H9 (cell line): ENCODE results near the gene VPS26A. TPM values are rescaled to one million over a fixed set of nuclear protein-coding genes. Genes with fewer than 3 reads are reported as not detected.

Source experiments
- DNase-seq: peaks from one replicate; pipeline ENCODE4 v3.0.0-alpha.2; 2017
- H2AFZ ChIP-seq: one replicate; pipeline ENCODE4 v1.6.1; 2013; ENCODE audit warnings: mild to moderate bottlenecking, low read length, control low read depth, moderate library complexity
- H2AK5ac ChIP-seq: 2 replicates; pipeline ENCODE4 v1.6.1; 2013; ENCODE audit warnings: low read length, control low read depth, mixed read lengths; ENCODE audit not compliant: insufficient read length
- H2BK120ac ChIP-seq: one replicate; pipeline ENCODE4 v1.6.1; 2013; ENCODE audit warnings: low read depth, mild to moderate bottlenecking, low read length, control low read depth, inconsistent platforms; ENCODE audit not compliant: poor library complexity, severe bottlenecking
- H2BK12ac ChIP-seq: 2 replicates; pipeline ENCODE4 v1.6.1; 2013; ENCODE audit warnings: low read length, control low read depth, mixed read lengths, low read depth; ENCODE audit not compliant: insufficient read length
- H2BK15ac ChIP-seq: 2 replicates; pipeline ENCODE4 v1.6.1; 2013; ENCODE audit warnings: low read depth, low read length, control low read depth
- H2BK20ac ChIP-seq: one replicate; pipeline ENCODE4 v1.6.1; 2013; ENCODE audit warnings: low read depth, mild to moderate bottlenecking, low read length, control low read depth, inconsistent platforms; ENCODE audit not compliant: poor library complexity, severe bottlenecking
- H2BK5ac ChIP-seq: 2 replicates; pipeline ENCODE4 v1.6.1; 2013; ENCODE audit warnings: low read length, control low read depth, mixed read lengths; ENCODE audit not compliant: insufficient read length
- H3K14ac ChIP-seq: 2 replicates; pipeline ENCODE4 v1.6.1; 2013; ENCODE audit warnings: low read length, control low read depth; ENCODE audit not compliant: insufficient read depth
- H3K18ac ChIP-seq: 2 replicates; pipeline ENCODE4 v1.6.1; 2013; ENCODE audit warnings: low read depth, mild to moderate bottlenecking, mixed read lengths, low read length, control low read depth; ENCODE audit not compliant: insufficient read length
- H3K23ac ChIP-seq: 2 replicates; pipeline ENCODE4 v1.6.1; 2013; ENCODE audit warnings: low read length, control low read depth, mixed read lengths, low read depth; ENCODE audit not compliant: insufficient read length
- H3K23me2 ChIP-seq: 2 replicates; pipeline ENCODE4 v1.6.1; 2013; ENCODE audit warnings: low read depth, mild to moderate bottlenecking, mixed read lengths, low read length, control low read depth; ENCODE audit not compliant: insufficient read length, poor library complexity, severe bottlenecking
- H3K27ac ChIP-seq: 2 replicates; pipeline ENCODE4 v1.5.1; 2013; ENCODE audit warnings: low read length, control low read depth, mixed read lengths, low read depth; ENCODE audit not compliant: insufficient read length
- H3K27me3 ChIP-seq: 2 replicates; pipeline ENCODE4 v1.6.1; 2013; ENCODE audit warnings: low read length, control low read depth, inconsistent platforms; ENCODE audit not compliant: insufficient read depth
- H3K4ac ChIP-seq: 2 replicates; pipeline ENCODE4 v1.6.1; 2013; ENCODE audit warnings: low read depth, mild to moderate bottlenecking, control low read depth, inconsistent platforms, low read length, moderate library complexity
- H3K4me1 ChIP-seq: 2 replicates; pipeline ENCODE4 v1.6.1; 2013; ENCODE audit warnings: low read length, control low read depth, inconsistent platforms; ENCODE audit not compliant: insufficient read depth
- H3K4me2 ChIP-seq: 2 replicates; pipeline ENCODE4 v1.6.1; 2013; ENCODE audit warnings: low read length, control low read depth, mixed read lengths; ENCODE audit not compliant: insufficient read length, insufficient read depth
- H3K56ac ChIP-seq: 2 replicates; pipeline ENCODE4 v1.6.1; 2013; ENCODE audit warnings: low read depth, mild to moderate bottlenecking, mixed read lengths, low read length, control low read depth; ENCODE audit not compliant: insufficient read length
- H3K79me1 ChIP-seq: 2 replicates; pipeline ENCODE4 v1.6.1; 2013; ENCODE audit warnings: low read depth, mild to moderate bottlenecking, moderate library complexity, low read length, control low read depth, inconsistent platforms; ENCODE audit not compliant: insufficient read depth, poor library complexity, severe bottlenecking
- H3K79me2 ChIP-seq: 2 replicates; pipeline ENCODE4 v1.6.1; 2013; ENCODE audit warnings: low read length, control low read depth, inconsistent platforms; ENCODE audit not compliant: insufficient read depth
- H3K9ac ChIP-seq: 2 replicates; pipeline ENCODE4 v1.6.1; 2013; ENCODE audit warnings: low read length, control low read depth, mixed read lengths; ENCODE audit not compliant: insufficient read length; ENCODE audit errors: extremely low read depth
- H3K9me3 ChIP-seq: one replicate; pipeline ENCODE4 v1.6.1; 2013; ENCODE audit warnings: low read depth, low read length, inconsistent platforms; ENCODE audit not compliant: control insufficient read depth
- H3T11ph ChIP-seq: one replicate; pipeline ENCODE4 v1.6.1; 2013; ENCODE audit warnings: mild to moderate bottlenecking, low read length, control low read depth, inconsistent platforms
- H4K20me1 ChIP-seq: one replicate; pipeline ENCODE4 v1.6.1; 2013; ENCODE audit not compliant: control insufficient read depth, insufficient read length, insufficient read depth
- H4K5ac ChIP-seq: 2 replicates; pipeline ENCODE4 v1.6.1; 2013; ENCODE audit warnings: low read depth, mild to moderate bottlenecking, mixed read lengths, low read length, control low read depth; ENCODE audit not compliant: insufficient read length
- H4K8ac ChIP-seq: replicated peaks from 2 replicates; pipeline ENCODE4 v1.6.1; 2013; ENCODE audit warnings: low read length, control low read depth, mixed read lengths, low read depth; ENCODE audit not compliant: insufficient read length
- H4K91ac ChIP-seq: 2 replicates; pipeline ENCODE4 v1.6.1; 2013; ENCODE audit warnings: low read depth, mild to moderate bottlenecking, moderate library complexity, mixed read lengths, low read length, control low read depth; ENCODE audit not compliant: insufficient read length
- H3K27ac Mint-ChIP-seq, 3 experiments: 2 replicates in 2 of 3; 3 replicates in 1 of 3; pipeline ENCODE4 v1.8.0; 2020 to 2021; ENCODE audit warnings: mixed read lengths in 3 of 3, mild to moderate bottlenecking in 1 of 3, moderate library complexity in 1 of 3
- H3K27me3 Mint-ChIP-seq: 2 replicates; pipeline ENCODE4 v1.8.0; 2021; ENCODE audit warnings: low read depth, mild to moderate bottlenecking, moderate library complexity, mixed read lengths
- H3K36me3 Mint-ChIP-seq, 3 experiments: 2 replicates in 2 of 3; 3 replicates in 1 of 3; pipeline ENCODE4 v1.8.0; 2020 to 2021; ENCODE audit warnings: low read depth in 3 of 3, mixed read lengths in 3 of 3; ENCODE audit not compliant: insufficient read depth in 1 of 3
- H3K4me1 Mint-ChIP-seq, 2 experiments: 2 replicates each; pipeline ENCODE4 v1.8.0; 2020; ENCODE audit warnings: mixed read lengths in 2 of 2
- H3K4me3 Mint-ChIP-seq, 2 experiments: 2 replicates in 1 of 2; 3 replicates in 1 of 2; pipeline ENCODE4 v1.8.0; 2020 to 2021; ENCODE audit warnings: mild to moderate bottlenecking in 2 of 2, mixed read lengths in 2 of 2, moderate library complexity in 1 of 2
- H3K9me3 Mint-ChIP-seq, 2 experiments: 2 replicates in 1 of 2; 3 replicates in 1 of 2; pipeline ENCODE4 v1.8.0; 2020; ENCODE audit warnings: mild to moderate bottlenecking in 2 of 2, mixed read lengths in 2 of 2, moderate library complexity in 1 of 2
- WGBS: extraction: QIAGEN DNeasy Blood & Tissue Kit; methylation state at CpG from one replicate; pipeline ENCODE4 v1.1.7; 2013; ENCODE audit warnings: missing lambda C conversion rate, low lambda C conversion rate, mixed read lengths; ENCODE audit not compliant: insufficient read length; ENCODE audit errors: extremely low coverage; 5-methylcytosine and 5-hydroxymethylcytosine counted together
- total RNA-seq: library from RNA; stranded (reverse); gene quantifications from 2 replicates; pipeline ENCODE4 v1.2.1, GENCODE V29; 2021
- TF ChIP-seq, protein P1 (sequence below): fragments of 200-600 bp; sonication (generic); conservative IDR thresholded peaks from 3 replicates; pipeline ENCODE4 v1.8.0; 2021; ENCODE audit warnings: antibody characterized with exemption, mild to moderate bottlenecking

The VPS26A gene
- total RNA-seq, 1 experiment from 2014 or later: 41.8 TPM

GRCh38 chr10:69216577-69217118 lies 92.7 kb downstream of the VPS26A start:
- H3K4me3 Mint-ChIP-seq: no peak overlapping the region
- H3K36me3 Mint-ChIP-seq: peaks cover 0 to 4% (median 0%) of the 10 kb centered on the region in 3 experiments; a peak in 1 of 7 replicates
- Histone ChIP-seq H3K27ac (no peak overlapping the region), H3K9me3 (no peaks in the 10 kb centered on the region), H3K23ac (no peak overlapping the region), H3K14ac (no peak overlapping the region), H4K20me1 (no peaks in the 10 kb centered on the region), H2BK12ac (no peak overlapping the region), H2BK15ac (no peak overlapping the region), H3K79me2 (no peaks in the 10 kb centered on the region), H3K9ac (no peak overlapping the region), H4K91ac (no peak overlapping the region), H3K23me2 (no peaks in the 10 kb centered on the region), H3K79me1 (no peaks in the 10 kb centered on the region), H2BK5ac (no peak overlapping the region), H4K8ac (no peak overlapping the region), H2AFZ (no peak overlapping the region), H2AK5ac (no peak overlapping the region), H2BK120ac (no peak overlapping the region), H3K18ac (no peak overlapping the region), H3K4me1 (no peaks in the 10 kb centered on the region), H4K5ac (no peak overlapping the region), H3K4me2 (no peak overlapping the region), H2BK20ac (no peak overlapping the region), H3K27me3 (no peaks in the 10 kb centered on the region), H3K56ac (no peak overlapping the region), H3T11ph (no peak overlapping the region), H3K4ac (no peak overlapping the region)
- H3K4me1 Mint-ChIP-seq: 0 out of 4 replicates have a peak, but pooled peaks cover 0 to 3% of the 10 kb centered on the region in 2 experiments
- H3K27me3 Mint-ChIP-seq: no peaks in the 10 kb centered on the region; the same call in 1 of the 2 replicates
- peaks cover 2 to 5% of the 10 kb centered on the region in 2 experiments; a peak in 3 of 5 replicates for H3K9me3 Mint-ChIP-seq
- WGBS: no CpG with 5 or more reads among the region's 11 CpGs
- H3K27ac Mint-ChIP-seq: no peak overlapping the region; a peak in 1 of 7 replicates
- TF ChIP-seq, protein P1, sequence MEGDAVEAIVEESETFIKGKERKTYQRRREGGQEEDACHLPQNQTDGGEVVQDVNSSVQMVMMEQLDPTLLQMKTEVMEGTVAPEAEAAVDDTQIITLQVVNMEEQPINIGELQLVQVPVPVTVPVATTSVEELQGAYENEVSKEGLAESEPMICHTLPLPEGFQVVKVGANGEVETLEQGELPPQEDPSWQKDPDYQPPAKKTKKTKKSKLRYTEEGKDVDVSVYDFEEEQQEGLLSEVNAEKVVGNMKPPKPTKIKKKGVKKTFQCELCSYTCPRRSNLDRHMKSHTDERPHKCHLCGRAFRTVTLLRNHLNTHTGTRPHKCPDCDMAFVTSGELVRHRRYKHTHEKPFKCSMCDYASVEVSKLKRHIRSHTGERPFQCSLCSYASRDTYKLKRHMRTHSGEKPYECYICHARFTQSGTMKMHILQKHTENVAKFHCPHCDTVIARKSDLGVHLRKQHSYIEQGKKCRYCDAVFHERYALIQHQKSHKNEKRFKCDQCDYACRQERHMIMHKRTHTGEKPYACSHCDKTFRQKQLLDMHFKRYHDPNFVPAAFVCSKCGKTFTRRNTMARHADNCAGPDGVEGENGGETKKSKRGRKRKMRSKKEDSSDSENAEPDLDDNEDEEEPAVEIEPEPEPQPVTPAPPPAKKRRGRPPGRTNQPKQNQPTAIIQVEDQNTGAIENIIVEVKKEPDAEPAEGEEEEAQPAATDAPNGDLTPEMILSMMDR: no peak
- DNase-seq: no peak
